NOMO-1 (cell line): Measurements from ENCODE around the gene HOXD10.

Source experiments
- DNase-seq, 2 experiments: peaks; one replicate each; lab custom pipeline; 2025; ENCODE audit not compliant: unreplicated experiment in 2 of 2; lab: John Stamatoyannopoulos, UW

Gene HOXD10

GRCh38 chr2:176160986-176161824 is 44.6 kb downstream of the HOXD10 start:
- no peak for DNase-seq

DNA sequence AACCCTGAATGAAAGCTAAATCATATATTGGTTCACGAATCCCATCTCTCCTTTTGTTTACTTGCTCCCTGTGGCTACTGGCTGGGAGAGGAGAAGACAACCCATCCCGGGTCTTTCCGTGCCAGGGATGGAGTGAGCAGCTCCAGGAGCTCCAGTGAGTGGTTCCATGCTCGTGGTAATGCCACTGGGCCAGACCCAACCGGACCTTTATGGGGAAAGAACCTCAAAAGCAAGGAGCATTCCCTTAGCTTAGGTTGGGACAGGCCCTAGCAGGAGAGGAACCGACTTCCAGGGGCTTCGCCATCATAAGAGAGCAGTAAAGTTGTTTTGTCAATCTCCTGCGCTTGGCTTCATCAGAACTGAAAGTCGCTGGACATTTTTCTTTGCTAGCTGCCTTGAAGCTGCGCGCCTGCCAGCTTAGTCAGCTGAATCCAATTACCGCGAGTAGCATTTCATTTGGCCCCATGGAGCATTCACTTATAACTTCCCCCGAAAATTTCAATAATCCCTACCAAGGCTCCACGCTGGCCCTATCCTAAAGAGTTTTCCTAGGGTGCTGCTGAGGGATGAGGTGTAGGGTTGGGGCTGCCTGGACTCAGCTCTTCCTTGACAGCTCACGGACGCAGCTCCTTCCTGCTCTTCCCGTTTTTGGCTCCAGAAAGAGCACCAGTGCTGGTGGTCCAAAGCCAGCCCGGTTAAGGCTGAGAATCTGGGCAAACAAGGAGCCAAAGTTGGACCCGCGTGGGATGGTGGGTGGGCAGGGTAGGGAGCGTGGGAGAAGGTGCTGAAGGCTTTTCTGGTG is 45.4 kb downstream of the HOXD10 start:
- no peak for DNase-seq

DNA sequence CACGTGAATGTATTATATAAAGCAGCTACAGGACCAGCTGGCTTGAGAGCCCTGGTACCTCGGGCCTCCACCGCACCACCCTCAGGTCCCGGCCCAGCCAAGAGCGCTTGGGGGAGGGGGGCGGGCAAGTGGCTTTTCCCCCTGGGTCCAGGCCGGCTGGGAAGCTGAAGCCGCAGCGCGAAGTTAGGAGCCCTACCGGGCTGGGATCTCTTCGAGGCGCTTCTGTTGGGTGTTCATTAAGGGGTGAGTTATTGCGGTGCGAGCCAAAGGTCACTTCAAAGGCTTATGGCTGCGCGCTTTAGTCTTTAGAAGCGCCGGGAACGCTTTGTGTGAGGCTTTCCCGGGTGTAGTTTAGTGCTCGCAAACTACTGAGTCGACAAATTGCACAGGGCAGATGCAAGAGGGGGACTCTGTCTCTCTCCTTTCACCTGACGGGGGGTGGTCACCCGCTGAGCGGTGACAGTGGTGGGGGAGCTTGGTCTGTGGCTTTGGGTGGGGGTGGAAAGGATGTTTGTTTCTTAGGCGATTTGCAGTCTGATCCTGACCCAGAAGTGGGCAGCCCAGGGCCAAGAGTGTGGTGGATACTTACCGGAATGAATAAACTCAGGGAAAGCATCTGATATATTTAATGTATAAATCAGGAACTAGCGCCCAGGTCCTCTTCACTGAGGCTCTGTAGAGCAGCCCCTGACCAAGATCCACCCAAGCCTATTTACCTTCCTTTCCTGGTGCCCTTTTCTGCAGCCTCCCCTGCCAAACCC is 46.5 kb downstream of the HOXD10 start:
- no peak for DNase-seq

GRCh38 chr2:176163672-176164056 is 47.1 kb downstream of the HOXD10 start:
- no peak for DNase-seq

DNA sequence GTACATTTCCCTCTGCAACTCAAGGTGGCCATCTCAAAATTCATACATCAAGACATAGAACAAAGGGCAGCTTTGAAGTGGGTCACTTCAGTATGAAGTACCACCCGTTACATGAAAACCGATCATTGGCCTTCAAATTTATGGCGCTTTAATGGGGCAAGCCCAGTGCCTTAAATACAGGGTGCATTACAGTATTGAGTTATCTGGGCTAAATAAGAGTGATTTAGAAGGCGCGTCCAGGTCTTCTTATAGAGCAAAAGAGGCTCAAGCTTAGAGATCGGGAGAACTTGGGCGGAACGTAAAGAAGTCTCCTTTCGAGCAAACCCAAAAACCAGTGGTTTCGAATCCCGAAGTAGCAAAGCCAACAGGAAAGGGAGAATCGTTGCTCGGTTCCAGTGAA is 47.6 kb downstream of the HOXD10 start:
- DNase-seq: no peak

GRCh38 chr2:176164611-176165369 is 48.2 kb downstream of the HOXD10 start:
- no peak for DNase-seq

DNA sequence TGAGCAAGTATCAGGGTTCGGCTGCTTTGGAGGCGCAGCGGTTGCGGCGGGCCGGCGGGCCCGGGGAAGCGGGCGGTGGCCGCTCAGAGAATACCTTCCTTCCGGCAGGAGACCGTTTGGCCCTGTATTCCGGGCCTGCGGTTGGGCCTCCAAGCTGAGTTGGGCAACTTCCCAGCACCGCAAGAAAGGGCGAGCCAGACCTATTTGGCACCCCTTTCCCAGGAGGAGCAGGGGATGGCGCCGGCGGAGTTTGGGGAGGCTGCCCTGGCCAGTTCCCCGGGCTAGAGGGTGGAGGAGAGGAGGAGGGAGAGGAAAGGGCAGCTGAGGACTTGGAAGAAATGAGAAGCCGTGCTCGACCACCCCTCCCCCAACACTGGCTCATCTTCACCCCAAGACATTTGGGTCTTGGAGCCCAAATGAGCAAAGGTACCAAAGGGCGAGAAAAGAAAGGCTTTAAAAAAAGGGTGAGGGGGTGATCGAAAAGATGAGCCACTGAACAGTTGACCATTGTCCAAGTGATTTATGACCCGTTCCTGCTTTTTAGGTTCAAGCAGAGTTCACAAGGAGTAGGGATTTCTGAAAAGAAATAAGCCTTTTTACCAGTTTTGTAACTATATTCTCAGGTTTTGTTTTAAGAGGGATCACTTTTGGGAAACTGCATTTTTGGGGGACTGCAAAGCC is 48.9 kb downstream of the HOXD10 start:
- no peak for DNase-seq

GRCh38 chr2:176166272-176166671 is 49.7 kb downstream of the HOXD10 start:
- DNase-seq: no peak

- DNase-seq: no peak
Measured at GRCh38 chr2:176167398-176167797, 50.8 kb downstream of the HOXD10 start.

DNA sequence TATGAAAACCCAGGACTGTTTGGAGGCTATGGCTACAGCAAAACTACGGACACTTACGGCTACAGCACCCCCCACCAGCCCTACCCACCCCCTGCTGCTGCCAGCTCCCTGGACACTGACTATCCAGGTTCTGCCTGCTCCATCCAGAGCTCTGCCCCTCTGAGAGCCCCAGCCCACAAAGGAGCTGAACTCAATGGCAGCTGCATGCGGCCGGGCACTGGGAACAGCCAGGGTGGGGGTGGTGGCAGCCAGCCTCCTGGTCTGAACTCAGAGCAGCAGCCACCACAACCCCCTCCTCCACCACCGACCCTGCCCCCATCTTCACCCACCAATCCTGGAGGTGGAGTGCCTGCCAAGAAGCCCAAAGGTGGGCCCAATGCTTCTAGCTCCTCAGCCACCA is 52.6 kb downstream of the HOXD10 start:
- DNase-seq: no peak
